Bronchial epithelial cell (primary cell): Measurements from ENCODE around the gene GIPC3. TPM values are rescaled to one million over a fixed set of nuclear protein-coding genes. Genes with fewer than 3 reads are reported as not detected.

ENCODE experiments used
- DNase-seq: peaks from one replicate; pipeline ENCODE4 v3.0.0-alpha.2; 2010; ENCODE audit warnings: low read depth
- FAIRE-seq: peaks from 2 replicates; lab custom pipeline; 2011; peaks lifted over from hg19 to GRCh38; lab: Jason Lieb, UNC
- H3K27me3 ChIP-seq: 2 replicates; pipeline ENCODE4 v1.5.1; 2011; ENCODE audit warnings: low read length; ENCODE audit not compliant: control insufficient read depth, insufficient read depth
- H3K36me3 ChIP-seq: 2 replicates; pipeline ENCODE4 v1.5.1; 2011; ENCODE audit warnings: low read length; ENCODE audit not compliant: control insufficient read depth, insufficient read depth
- H3K4me3 ChIP-seq: 2 replicates; pipeline ENCODE4 v1.5.1; 2011; ENCODE audit warnings: mild to moderate bottlenecking, low read depth, low read length, control low read depth
- total RNA-seq: library from RNA; depleted of rRNA; stranded (reverse); fragments of >200 nt; gene quantifications from 2 replicates; pipeline ENCODE4 v1.2.1, GENCODE V29; 2014
- TF ChIP-seq, protein P1 (sequence below): IDR thresholded peaks from 2 replicates; pipeline ENCODE4 v1.5.1; 2011; ENCODE audit warnings: mild to moderate bottlenecking, moderate library complexity, low read length, control low read depth, inconsistent platforms; ENCODE audit not compliant: insufficient read depth, severe bottlenecking

Gene GIPC3
- total RNA-seq, 1 donor from 2014 or later = not detected

DNA sequence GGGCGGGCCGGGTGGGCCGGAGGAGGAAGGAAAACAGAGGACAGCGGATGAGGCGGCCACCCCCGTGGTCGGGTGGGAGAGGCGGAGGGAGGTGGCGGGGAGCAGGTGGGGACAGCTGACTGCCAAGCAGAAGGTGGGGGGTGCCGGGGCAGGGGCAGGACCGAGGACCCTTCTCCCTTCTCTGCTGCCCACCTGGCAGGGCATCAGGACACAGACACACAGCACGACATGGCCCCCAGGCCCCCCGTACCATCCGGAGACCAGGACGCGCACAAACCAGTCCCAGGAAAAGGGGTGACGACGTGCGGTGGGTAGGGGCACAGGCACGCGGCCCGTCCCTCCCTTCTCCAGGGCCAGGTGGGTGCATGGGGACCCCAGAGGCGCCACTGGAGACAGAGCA lies 52.3 kb downstream of the GIPC3 start:
- no peak overlapping the region for H3K4me3 ChIP-seq
- TF ChIP-seq, protein P1, sequence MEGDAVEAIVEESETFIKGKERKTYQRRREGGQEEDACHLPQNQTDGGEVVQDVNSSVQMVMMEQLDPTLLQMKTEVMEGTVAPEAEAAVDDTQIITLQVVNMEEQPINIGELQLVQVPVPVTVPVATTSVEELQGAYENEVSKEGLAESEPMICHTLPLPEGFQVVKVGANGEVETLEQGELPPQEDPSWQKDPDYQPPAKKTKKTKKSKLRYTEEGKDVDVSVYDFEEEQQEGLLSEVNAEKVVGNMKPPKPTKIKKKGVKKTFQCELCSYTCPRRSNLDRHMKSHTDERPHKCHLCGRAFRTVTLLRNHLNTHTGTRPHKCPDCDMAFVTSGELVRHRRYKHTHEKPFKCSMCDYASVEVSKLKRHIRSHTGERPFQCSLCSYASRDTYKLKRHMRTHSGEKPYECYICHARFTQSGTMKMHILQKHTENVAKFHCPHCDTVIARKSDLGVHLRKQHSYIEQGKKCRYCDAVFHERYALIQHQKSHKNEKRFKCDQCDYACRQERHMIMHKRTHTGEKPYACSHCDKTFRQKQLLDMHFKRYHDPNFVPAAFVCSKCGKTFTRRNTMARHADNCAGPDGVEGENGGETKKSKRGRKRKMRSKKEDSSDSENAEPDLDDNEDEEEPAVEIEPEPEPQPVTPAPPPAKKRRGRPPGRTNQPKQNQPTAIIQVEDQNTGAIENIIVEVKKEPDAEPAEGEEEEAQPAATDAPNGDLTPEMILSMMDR = no peak
- no peak for FAIRE-seq
- H3K36me3 ChIP-seq = peaks cover 7% of the 10 kb centered on the region
- H3K27me3 ChIP-seq = no peaks in the 10 kb centered on the region
- no peak for DNase-seq

DNA sequence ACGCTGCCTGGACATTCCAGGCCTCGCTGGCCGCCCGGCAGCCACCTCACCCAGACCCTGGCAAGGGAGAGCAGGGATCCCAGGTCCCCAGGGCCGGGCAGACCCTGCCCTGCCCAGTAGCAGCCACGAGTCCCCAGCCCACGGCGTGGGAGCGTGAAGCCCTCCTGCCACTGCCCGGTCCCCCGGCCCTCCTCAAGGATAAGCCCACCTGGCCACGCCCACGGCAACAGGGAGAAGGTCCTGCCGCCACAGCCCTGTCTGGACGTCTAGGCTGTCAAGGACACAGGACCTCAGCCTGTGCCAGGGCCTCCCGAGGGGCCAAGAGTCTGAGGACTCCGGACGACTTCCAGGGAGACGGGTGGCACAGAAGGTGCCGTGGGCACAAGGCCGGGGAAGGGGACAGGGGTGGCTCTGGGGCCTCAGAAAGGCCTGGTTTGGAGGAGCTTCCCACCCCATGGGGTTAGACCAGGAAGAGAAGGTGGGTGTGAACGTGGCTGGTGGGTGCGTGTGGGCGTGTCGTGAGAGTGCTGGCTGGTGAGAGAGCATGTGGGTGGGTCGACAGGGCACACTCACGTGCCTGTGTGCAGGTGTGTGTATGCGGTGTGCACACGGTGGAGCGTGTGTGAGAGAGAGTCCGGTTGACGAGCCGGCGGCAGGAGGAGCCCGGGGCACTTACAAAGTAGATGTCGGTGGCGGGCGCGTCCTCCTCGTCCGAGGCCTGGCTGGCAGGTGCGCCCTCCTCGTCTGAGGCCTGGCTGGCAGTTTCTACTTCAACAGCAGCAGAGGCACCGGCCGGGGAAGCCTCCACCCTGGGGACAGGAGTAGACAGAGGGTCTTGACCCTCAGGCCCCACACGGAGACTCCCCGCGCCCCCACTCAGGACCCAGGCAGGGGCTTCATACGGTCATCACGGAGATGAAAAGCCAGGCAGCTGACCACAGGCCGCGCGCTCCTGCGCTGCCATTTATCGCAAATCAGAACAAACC lies 53.2 kb downstream of the GIPC3 start:
- Histone ChIP-seq H3K36me3 (peaks cover 7% of the 10 kb centered on the region), H3K27me3 (no peaks in the 10 kb centered on the region), H3K4me3 (no peak overlapping the region)
- DNase-seq (no peak), FAIRE-seq (no peak)
- TF ChIP-seq, protein P1 = no peak

DNA sequence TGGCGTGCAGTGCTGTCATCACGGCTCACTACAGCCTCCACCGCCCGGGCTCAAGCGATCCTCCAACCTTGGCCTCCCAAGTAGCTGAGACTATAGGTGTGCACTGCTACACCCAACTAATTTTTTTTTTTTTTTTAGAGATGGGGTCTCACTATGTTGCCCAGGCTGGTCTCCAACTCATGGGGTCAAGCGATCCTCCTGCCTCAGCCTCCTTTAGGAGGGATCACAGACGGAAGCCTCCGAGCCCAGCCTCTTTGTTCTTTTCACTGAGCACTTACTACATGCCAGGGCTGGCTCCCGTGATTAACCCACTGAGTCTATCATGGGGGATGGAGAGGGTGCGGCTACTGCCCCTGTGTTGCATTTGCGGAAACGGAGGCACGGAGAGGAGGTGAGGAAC lies 54.2 kb downstream of the GIPC3 start:
- DNase-seq (no peak), FAIRE-seq (no peak)
- Histone ChIP-seq H3K36me3 (peaks cover 7% of the 10 kb centered on the region), H3K27me3 (no peaks in the 10 kb centered on the region), H3K4me3 (no peak overlapping the region)
- TF ChIP-seq, protein P1 = no peak

DNA sequence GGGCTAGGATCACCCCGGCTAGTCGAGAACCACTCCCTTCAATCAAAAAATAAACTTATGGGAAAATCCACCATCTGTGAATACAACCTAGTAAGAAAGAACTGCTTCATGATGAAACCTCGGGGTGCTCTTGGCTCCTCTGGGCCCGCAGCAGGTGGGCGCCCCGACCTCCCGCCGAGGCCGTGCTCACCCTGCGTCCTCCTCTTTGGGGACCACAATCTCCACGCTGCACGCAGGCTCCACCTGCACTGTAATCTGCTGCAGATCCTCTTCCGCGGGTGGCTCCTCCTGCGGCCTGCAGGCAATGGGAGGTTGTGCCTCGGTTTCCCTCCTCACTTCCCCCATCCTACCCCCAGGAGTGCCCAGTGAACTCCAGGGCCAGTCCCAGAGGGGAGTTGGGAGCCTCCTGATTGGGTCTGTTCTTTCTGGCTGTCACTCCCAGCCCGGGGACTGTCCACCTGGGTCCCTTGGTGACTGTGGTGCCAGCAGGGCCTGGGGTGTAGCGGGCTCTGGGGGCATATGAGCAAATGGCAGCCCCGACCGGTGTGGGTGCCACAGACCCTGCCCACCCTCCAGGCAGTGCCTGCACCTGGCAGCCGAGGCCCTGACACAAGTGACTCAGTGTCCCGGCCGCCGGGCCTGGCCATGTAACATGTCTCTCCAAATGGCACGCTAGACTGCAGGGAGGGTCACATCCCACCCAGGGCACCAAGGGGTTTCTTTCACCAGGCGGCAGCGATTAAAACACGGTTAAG lies 56.4 kb downstream of the GIPC3 start:
- no peak overlapping the region for H3K4me3 ChIP-seq
- no peaks in the 10 kb centered on the region for H3K27me3 ChIP-seq
- DNase-seq = no peak
- H3K36me3 ChIP-seq = peaks cover 8% of the 10 kb centered on the region
- FAIRE-seq = no peak
- TF ChIP-seq, protein P1 = no peak

DNA sequence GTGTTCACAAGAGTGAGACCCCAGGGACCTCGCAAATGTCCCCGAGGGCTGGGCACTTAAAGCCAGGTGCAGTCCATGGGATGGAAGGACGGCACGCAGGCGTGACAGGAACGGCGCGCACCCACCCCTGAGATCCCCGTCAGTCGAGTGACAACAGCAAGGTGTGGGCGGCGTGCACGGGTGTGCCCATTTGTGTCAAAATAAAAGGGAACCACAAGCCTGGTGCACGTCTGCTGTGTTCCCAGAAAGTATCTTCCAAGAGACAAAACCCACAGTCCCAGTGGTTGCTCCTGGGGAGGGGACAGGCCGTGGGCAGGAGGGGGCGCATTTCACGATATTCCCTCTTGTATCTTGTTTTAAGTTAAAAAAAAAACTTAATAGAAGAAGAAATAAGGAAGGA lies 57.0 kb downstream of the GIPC3 start:
- Histone ChIP-seq H3K27me3 (no peaks in the 10 kb centered on the region), H3K4me3 (no peak overlapping the region), H3K36me3 (peaks cover 8% of the 10 kb centered on the region)
- DNase-seq (no peak), FAIRE-seq (no peak)
- TF ChIP-seq, protein P1 = no peak

Other genes starting within 250 kb of the GIPC3 start
- 17.6 and 22.0 TPM in 2 replicates for gene NFIC, start 218.9 kb upstream of the GIPC3 start, total RNA-seq
- not detected in 2 replicates for gene SMIM24, start 105.0 kb upstream of the GIPC3 start, total RNA-seq
- gene SMIM44, start 102.0 kb upstream of the GIPC3 start, total RNA-seq = not detected in 2 replicates
- 17.1 and 20.1 TPM in 2 replicates for gene DOHH, start 84.8 kb upstream of the GIPC3 start, total RNA-seq
- 22.7 and 25.5 TPM in 2 replicates for gene FZR1, start 79.2 kb upstream of the GIPC3 start, total RNA-seq
- gene TEKTIP1, start 46.3 kb upstream of the GIPC3 start, total RNA-seq = not detected in 2 replicates
- gene MFSD12, start 27.9 kb upstream of the GIPC3 start, total RNA-seq = 46.3 and 59.1 TPM in 2 replicates
- gene HMG20B, start 12.5 kb upstream of the GIPC3 start, total RNA-seq = 37.4 and 48.3 TPM in 2 replicates
- not detected in 2 replicates for gene TBXA2R, start 21.4 kb downstream of the GIPC3 start, total RNA-seq
- 30.2 and 30.3 TPM in 2 replicates for gene CACTIN, start 41.3 kb downstream of the GIPC3 start, total RNA-seq
- gene PIP5K1C, start 115.0 kb downstream of the GIPC3 start, total RNA-seq = 6.3 and 6.9 TPM in 2 replicates
- gene TJP3, start 122.9 kb downstream of the GIPC3 start, total RNA-seq = 2.1 and 5.0 TPM in 2 replicates
- gene APBA3, start 176.2 kb downstream of the GIPC3 start, total RNA-seq = 11.3 and 17.8 TPM in 2 replicates
- 84.8 and 87.3 TPM in 2 replicates for gene MRPL54, start 177.2 kb downstream of the GIPC3 start, total RNA-seq
- not detected in 2 replicates for gene RAX2, start 186.8 kb downstream of the GIPC3 start, total RNA-seq
- gene MATK, start 200.9 kb downstream of the GIPC3 start, total RNA-seq = not detected in 2 replicates